NCI-H510A (cell line): ENCODE data around the gene CIAO3.
"Not testable (repeated sequence)": the region's sequence is repeated elsewhere in the genome, so short reads cannot be mapped to it uniquely, and the experiment has no call there.

Experiments used
- DNase-seq: peaks from one replicate; lab custom pipeline; 2025; lab: John Stamatoyannopoulos, UW

Gene CIAO3

GRCh38 chr16:740764-741505, at the start of gene CIAO3:
CIAO3 (minus strand) TSS chr16:740997; CDS start chr16:740985, 12 bp downstream.
- peak; percentile 62 for DNase-seq

- DNase-seq = no peak
These were observed 49.3 kb upstream of the CIAO3 start for GRCh38 chr16:790086-790485.

- DNase-seq = no peak
These were observed 48.5 kb upstream of the CIAO3 start for GRCh38 chr16:789191-789850.

- DNase-seq = peak; percentile 74
These were observed 47.8 kb upstream of the CIAO3 start, which contains the start of gene CHTF18 for GRCh38 chr16:788399-789126. CHTF18 (plus strand) TSS chr16:788620; CDS start chr16:788685, 65 bp downstream.

- DNase-seq = no peak
These were observed 47.2 kb upstream of the CIAO3 start, which contains the start of gene RPUSD1 for GRCh38 chr16:787978-788398. RPUSD1 (minus strand) TSS chr16:788381; CDS start chr16:787737, 644 bp downstream.

- DNase-seq = no peak
These were observed 46.6 kb upstream of the CIAO3 start for GRCh38 chr16:787321-787966.

- DNase-seq = no peak
These were observed 45.1 kb upstream of the CIAO3 start for GRCh38 chr16:785563-786535.

- DNase-seq = no peak
These were observed 43.6 kb upstream of the CIAO3 start for GRCh38 chr16:784431-784830.

GRCh38 chr16:783404-784161, 42.8 kb upstream of the CIAO3 start:
- DNase-seq = no peak

GRCh38 chr16:782766-783403, 42.1 kb upstream of the CIAO3 start:
- DNase-seq = no peak

- no peak for DNase-seq
These were observed 41.5 kb upstream of the CIAO3 start for GRCh38 chr16:782258-782657.

GRCh38 chr16:781346-782010, 40.7 kb upstream of the CIAO3 start:
- no peak for DNase-seq

GRCh38 chr16:780296-780695, 39.5 kb upstream of the CIAO3 start:
- no peak for DNase-seq

GRCh38 chr16:779561-779960, 38.8 kb upstream of the CIAO3 start:
- DNase-seq = no peak

- DNase-seq = no peak
These were observed 38.2 kb upstream of the CIAO3 start for GRCh38 chr16:778909-779527.

GRCh38 chr16:778447-778846, 37.6 kb upstream of the CIAO3 start:
- DNase-seq = no peak

- no peak for DNase-seq
These were observed 37.0 kb upstream of the CIAO3 start for GRCh38 chr16:777826-778225.

- DNase-seq = no peak
These were observed 36.0 kb upstream of the CIAO3 start for GRCh38 chr16:776824-777223.

- not testable (repeated sequence) for DNase-seq
These were observed 35.5 kb upstream of the CIAO3 start for GRCh38 chr16:776298-776697.
